Pancreas (tissue), 10 donors: Measurements from ENCODE around the gene TENT5C. TPM values are rescaled to one million over a fixed set of nuclear protein-coding genes. Genes with fewer than 3 reads are reported as not detected.

Experiments
- ATAC-seq, 4 donors: fragments of 200-7000 bp; cut with Tn5 transposase; one replicate each; pipeline versions ENCODE4 v1.8.0 to v1.9.1; 2020; ENCODE audit warnings: mild to moderate bottlenecking in 4 of 4, moderate library complexity in 4 of 4
- DNase-seq, 6 donors: peaks; one replicate each; pipeline ENCODE4 v3.0.0-alpha.2; 2020
- FAIRE-seq: peaks from 2 replicates; lab custom pipeline; 2012; peaks lifted over from hg19 to GRCh38; lab: Jason Lieb, UNC
- H3K27ac ChIP-seq, 4 donors: fragments of 200-600 bp; sonication (generic); 1 replicate in 3 of 4; 2 replicates in 1 of 4; pipeline versions ENCODE4 v1.5.0 to v1.8.0; 2020
- H3K27me3 ChIP-seq, 4 donors: fragments of 200-600 bp; one replicate each; pipeline ENCODE4 v1.8.0; 2021
- H3K36me3 ChIP-seq, 3 donors: fragments of 200-600 bp; sonication (generic) in 1 of 3; one replicate each; pipeline versions ENCODE4 v1.5.0 to v1.8.0; 2020 to 2021
- H3K4me1 ChIP-seq, 3 donors: fragments of 200-600 bp; one replicate each; pipeline ENCODE4 v1.8.0; 2021
- H3K4me3 ChIP-seq, 4 donors: fragments of 200-600 bp; sonication (generic) in 2 of 4; one replicate each; pipeline versions ENCODE4 v1.5.0 to v1.8.0; 2020 to 2021
- H3K9me3 ChIP-seq, 4 donors: fragments of 200-600 bp; one replicate each; pipeline ENCODE4 v1.8.0; 2021
- WGBS, 2 donors: extraction: QIAGEN DNeasy Blood & Tissue Kit; methylation state at CpG; one replicate each; pipeline ENCODE4 v1.1.7; 2013; 5-methylcytosine and 5-hydroxymethylcytosine counted together
- intact Hi-C, 3 donors: fragments of 100-400 bp; cut with DNase I; formaldehyde crosslinking; loops; one replicate each; pipeline versions ENCODE4 v1.11.1 to v1.14.2; 2022
- polyA plus RNA-seq, 2 donors: library from polyadenylated mRNA; stranded (reverse); fragments of 200-250 nt; gene quantifications; one replicate each; pipeline ENCODE4 v1.2.3, GENCODE V29; 2013
- total RNA-seq, 6 donors: library from RNA; stranded (reverse); fragmentation: NEBNext Ultra II Directional in 4 of 6; extraction: Animal tissue kit (Norgen Biotek cat#: 25700) in 4 of 6; gene quantifications; one replicate each; pipeline versions ENCODE4 v1.2.1 to v1.2.4, GENCODE V29; 2021 to 2023
- TF ChIP-seq, protein P1 (sequence below), 4 donors: fragments of 200-600 bp; sonication (generic) in 3 of 4; IDR thresholded peaks; one replicate each; pipeline versions ENCODE4 v1.5.0 to v1.8.0; 2021; ENCODE audit warnings: antibody characterized with exemption in 4 of 4
- donor health status: healthy with polysubstance abuse.
- donor health status: DM: no; HTN: no; CAD: no; lungs with moderate emphysema.
- donor health status: DM: no; HTN: no; CAD: no.
- donor health status: control.
- donor health status: control.
- donor health status: Bipolar disorder and iron deficiency.
- donor health status: DM: yes; HTN: yes; CAD: no.
- donor health status: DM: no; HTN: no; CAD: no.
- donor health status: DM: no; HTN: no; CAD: no.
- donor health status: DM: yes; HTN: yes; CAD: no.

The TENT5C gene
- total and polyA plus RNA-seq, 8 donors, result 6.7 to 68.1 (median 31.5) TPM

DNA sequence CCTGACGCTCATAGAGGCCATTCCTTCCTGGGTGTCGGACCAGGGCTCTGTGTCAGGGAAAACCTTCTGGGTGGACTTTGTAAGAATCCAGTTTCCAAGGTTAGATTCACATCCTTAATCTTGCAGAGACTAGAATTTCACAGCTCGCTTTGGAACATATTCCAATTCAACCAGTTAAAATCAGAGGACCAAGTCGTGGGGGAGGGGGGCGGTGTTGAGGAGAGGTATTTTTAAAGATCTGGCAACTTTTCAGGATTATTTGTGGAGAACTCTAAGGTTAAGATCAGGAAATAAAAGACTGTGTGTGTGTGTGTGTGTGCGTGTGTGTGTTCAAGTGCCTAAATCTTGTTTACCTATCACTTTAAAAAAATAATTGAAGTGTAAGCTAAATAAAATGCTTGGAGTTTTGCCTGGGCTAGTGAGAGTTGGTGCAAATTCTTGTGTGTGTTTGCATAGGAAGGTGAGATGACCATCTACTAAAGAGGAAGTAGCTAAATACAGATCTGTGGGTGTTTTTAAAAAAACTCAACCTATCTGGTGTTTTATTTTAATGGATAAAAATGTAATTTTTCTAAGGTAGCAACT lies 21.8 kb downstream of the TENT5C start:
- peak overlapping the region in 1 of 4 donors; percentile 38 for H3K27ac ChIP-seq
- peaks cover 0 to 5% (median 0%) of the 10 kb centered on the region in 3 donors for H3K36me3 ChIP-seq
- no peaks in the 10 kb centered on the region for H3K9me3 ChIP-seq
- 27 to 29% methylated on average over 6 of the region's 6 CpGs for WGBS, 2 donors
- intact Hi-C loops, result no loop called here
- no peak for ATAC-seq
- no peak for FAIRE-seq
- DNase-seq, result peak in 1 of 6 donors; percentile 23
- TF ChIP-seq, protein P1, sequence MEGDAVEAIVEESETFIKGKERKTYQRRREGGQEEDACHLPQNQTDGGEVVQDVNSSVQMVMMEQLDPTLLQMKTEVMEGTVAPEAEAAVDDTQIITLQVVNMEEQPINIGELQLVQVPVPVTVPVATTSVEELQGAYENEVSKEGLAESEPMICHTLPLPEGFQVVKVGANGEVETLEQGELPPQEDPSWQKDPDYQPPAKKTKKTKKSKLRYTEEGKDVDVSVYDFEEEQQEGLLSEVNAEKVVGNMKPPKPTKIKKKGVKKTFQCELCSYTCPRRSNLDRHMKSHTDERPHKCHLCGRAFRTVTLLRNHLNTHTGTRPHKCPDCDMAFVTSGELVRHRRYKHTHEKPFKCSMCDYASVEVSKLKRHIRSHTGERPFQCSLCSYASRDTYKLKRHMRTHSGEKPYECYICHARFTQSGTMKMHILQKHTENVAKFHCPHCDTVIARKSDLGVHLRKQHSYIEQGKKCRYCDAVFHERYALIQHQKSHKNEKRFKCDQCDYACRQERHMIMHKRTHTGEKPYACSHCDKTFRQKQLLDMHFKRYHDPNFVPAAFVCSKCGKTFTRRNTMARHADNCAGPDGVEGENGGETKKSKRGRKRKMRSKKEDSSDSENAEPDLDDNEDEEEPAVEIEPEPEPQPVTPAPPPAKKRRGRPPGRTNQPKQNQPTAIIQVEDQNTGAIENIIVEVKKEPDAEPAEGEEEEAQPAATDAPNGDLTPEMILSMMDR (IDR thresholded peaks at IDR 0.05), result no peak
- H3K4me3 ChIP-seq, result no peak overlapping the region
- H3K4me1 ChIP-seq, result peaks cover 59 to 65% (median 64%) of the 10 kb centered on the region in 3 donors
- no peaks in the 10 kb centered on the region for H3K27me3 ChIP-seq

GRCh38 chr1:117628343-117628742 lies 22.5 kb downstream of the TENT5C start:
- TF ChIP-seq, protein P1 (IDR thresholded peaks at IDR 0.05), result no peak
- Histone ChIP-seq H3K36me3 (peaks cover 0 to 1% (median 0%) of the 10 kb centered on the region in 3 donors), H3K27me3 (no peaks in the 10 kb centered on the region), H3K4me3 (no peak overlapping the region), H3K9me3 (no peaks in the 10 kb centered on the region), H3K4me1 (peaks cover 64 to 71% (median 66%) of the 10 kb centered on the region in 3 donors), H3K27ac (peak overlapping the region in 2 of 4 donors; percentile 19 to 83)
- FAIRE-seq (no peak), DNase-seq (no peak), ATAC-seq (no peak)
- WGBS, 2 donors, result 47 to 60% methylated on average over 3 of the region's 3 CpGs
- intact Hi-C loops, result no loop called here

DNA sequence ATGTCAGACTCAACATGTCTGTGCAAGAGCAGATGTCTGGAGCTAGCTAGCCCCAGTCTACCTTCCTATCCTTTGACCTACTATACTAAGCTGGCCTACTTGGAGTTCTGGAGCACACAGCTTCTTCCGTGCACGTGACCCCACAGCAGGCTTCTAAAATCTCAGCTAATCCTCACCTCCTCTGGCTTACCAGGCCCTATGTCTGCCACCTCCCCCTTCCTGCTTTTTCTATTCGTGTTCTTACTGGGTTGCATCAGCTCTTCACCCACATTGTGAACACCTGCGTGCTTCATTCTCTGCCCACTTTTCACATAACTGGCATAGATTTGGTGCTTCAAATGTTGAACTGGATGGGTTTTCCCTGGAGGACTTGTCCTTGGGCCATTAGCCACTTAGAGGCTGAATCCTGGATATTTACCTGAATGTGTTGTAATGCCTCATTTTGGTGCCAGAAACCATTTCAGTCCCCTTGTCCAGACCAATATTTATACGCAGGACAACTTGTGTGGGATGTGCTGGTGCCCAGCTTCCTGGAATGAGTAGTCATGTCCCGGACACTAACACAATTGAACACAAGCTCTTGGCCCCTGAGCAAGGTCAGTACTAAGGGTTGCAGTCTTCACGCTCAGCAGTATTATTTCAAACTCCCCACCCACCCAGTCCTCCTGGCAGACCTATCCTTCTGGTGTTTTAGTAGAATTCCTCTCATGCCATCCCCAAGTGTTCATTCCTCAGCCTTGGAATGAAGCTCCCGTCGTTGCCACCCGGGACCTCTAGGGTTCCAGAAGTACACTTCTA lies 24.0 kb downstream of the TENT5C start:
- Histone ChIP-seq H3K9me3 (no peaks in the 10 kb centered on the region), H3K4me1 (peaks cover 64 to 69% (median 68%) of the 10 kb centered on the region in 3 donors), H3K27me3 (no peaks in the 10 kb centered on the region), H3K4me3 (no peak overlapping the region), H3K27ac (peak overlapping the region; percentile 63 to 83 (median 70)), H3K36me3 (no peaks in the 10 kb centered on the region)
- FAIRE-seq (no peak), DNase-seq (peak in 2 of 6 donors; percentile 58 to 67), ATAC-seq (peak; percentile 2 to 36 (median 22))
- TF ChIP-seq, protein P1 (IDR thresholded peaks at IDR 0.05), result no peak
- 41% methylated on average over 10 of the region's 10 CpGs for WGBS, 2 donors
- intact Hi-C loops, result no loop called here

DNA sequence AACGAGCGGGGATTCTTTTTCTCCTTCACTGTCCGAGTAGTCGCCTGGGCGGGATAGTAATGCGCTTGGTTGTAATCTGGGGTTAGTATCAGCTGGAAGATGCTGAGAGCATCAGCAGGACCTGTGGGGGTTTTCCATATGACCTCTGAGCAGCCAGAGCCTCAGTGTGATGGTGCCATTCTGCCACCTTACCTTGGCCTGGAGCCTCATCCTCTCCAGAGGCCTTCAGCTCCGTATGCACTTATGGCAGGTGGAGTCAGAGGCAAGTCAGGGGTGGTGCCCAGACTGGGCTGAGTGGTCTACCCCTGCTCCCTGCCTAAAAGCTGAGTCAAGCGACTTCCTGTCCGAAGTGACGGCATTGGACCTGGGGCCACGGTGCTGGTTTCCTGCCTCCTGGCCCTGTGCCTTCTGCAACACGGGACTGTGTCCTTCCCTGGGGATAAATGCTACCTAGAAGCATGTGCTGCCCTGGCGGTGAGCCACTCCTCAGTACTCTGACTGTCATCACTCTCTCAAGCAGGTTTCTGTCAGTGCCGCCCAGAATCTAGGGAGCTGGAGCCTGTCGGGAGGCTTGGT lies 24.7 kb downstream of the TENT5C start:
- FAIRE-seq (no peak), ATAC-seq (peak; percentile 37 to 71 (median 48)), DNase-seq (peak; percentile 68 to 95 (median 86))
- Histone ChIP-seq H3K27ac (peak overlapping the region; percentile 63 to 83 (median 70)), H3K36me3 (no peaks in the 10 kb centered on the region), H3K9me3 (no peaks in the 10 kb centered on the region), H3K27me3 (no peaks in the 10 kb centered on the region), H3K4me3 (no peak overlapping the region), H3K4me1 (peaks cover 62 to 65% (median 64%) of the 10 kb centered on the region in 3 donors)
- TF ChIP-seq, protein P1 (IDR thresholded peaks at IDR 0.05), result no peak
- WGBS, 2 donors, result 36 to 42% methylated on average over 15 of the region's 15 CpGs
- intact Hi-C loops, result no loop called here
